Hepatocyte (in vitro differentiated cells): ENCODE measurements around the gene CAPN15. TPM values are rescaled to one million over a fixed set of nuclear protein-coding genes. Genes with fewer than 3 reads are reported as not detected.
A peak's percentile ranks its signal among the peaks of the same experiment; 100 is the strongest.

ENCODE experiments used
- DNase-seq: peaks from one replicate; pipeline ENCODE4 v3.0.0-alpha.2; 2016; ENCODE audit warnings: low spot score
- H2AFZ ChIP-seq: fragments of 200-600 bp; sonication (generic); 2 replicates; pipeline ENCODE4 v1.6.0; 2016; ENCODE audit warnings: antibody characterized with exemption, mild to moderate bottlenecking
- H3K27ac ChIP-seq: fragments of 200-600 bp; sonication (generic); 2 replicates; pipeline ENCODE4 v1.5.1; 2016; ENCODE audit warnings: mild to moderate bottlenecking
- H3K27me3 ChIP-seq: fragments of 200-600 bp; sonication (generic); 2 replicates; pipeline ENCODE4 v1.6.1; 2016
- H3K36me3 ChIP-seq: fragments of 200-600 bp; sonication (generic); replicated peaks from 2 replicates; pipeline ENCODE4 v1.5.1; 2016; ENCODE audit warnings: low read depth; ENCODE audit not compliant: insufficient read depth
- H3K4me1 ChIP-seq: fragments of 200-600 bp; sonication (generic); 2 replicates; pipeline ENCODE4 v1.5.1; 2016; ENCODE audit warnings: mild to moderate bottlenecking, moderate library complexity; ENCODE audit not compliant: insufficient read depth
- H3K4me2 ChIP-seq: fragments of 200-600 bp; sonication (generic); 2 replicates; pipeline ENCODE4 v1.6.0; 2016
- H3K4me3 ChIP-seq: fragments of 200-600 bp; sonication (generic); 2 replicates; pipeline ENCODE4 v1.5.1; 2016; ENCODE audit warnings: mild to moderate bottlenecking
- H3K79me2 ChIP-seq: fragments of 200-600 bp; sonication (generic); 2 replicates; pipeline ENCODE4 v1.6.0; 2017; ENCODE audit warnings: mild to moderate bottlenecking
- H3K9me2 ChIP-seq: fragments of 200-600 bp; sonication (generic); replicated peaks from 2 replicates; pipeline ENCODE4 v1.6.0; 2017; ENCODE audit warnings: mild to moderate bottlenecking; ENCODE audit not compliant: insufficient read depth
- H3K9me3 ChIP-seq: fragments of 200-600 bp; sonication (generic); 2 replicates; pipeline ENCODE4 v1.5.1; 2016; ENCODE audit warnings: low read depth, mild to moderate bottlenecking
- H4K20me1 ChIP-seq: fragments of 200-600 bp; sonication (generic); 2 replicates; pipeline ENCODE4 v1.6.0; 2016; ENCODE audit warnings: mild to moderate bottlenecking; ENCODE audit not compliant: insufficient read depth, poor library complexity, severe bottlenecking
- CTCF ChIP-seq: fragments of 200-600 bp; sonication (generic); IDR thresholded peaks from 2 replicates; pipeline ENCODE4 v1.5.1; 2016; ENCODE audit warnings: antibody characterized with exemption, mild to moderate bottlenecking; ENCODE audit not compliant: poor library complexity
- EZH2 ChIP-seq: fragments of 200-600 bp; sonication (generic); IDR thresholded peaks from 2 replicates; pipeline ENCODE4 v1.6.1; 2016; ENCODE audit warnings: antibody characterized with exemption, mild to moderate bottlenecking, borderline replicate concordance
- EZH2phosphoT487 ChIP-seq: fragments of 200-600 bp; sonication (generic); IDR thresholded peaks from one replicate; pipeline ENCODE4 v1.6.1; 2018; ENCODE audit warnings: antibody characterized with exemption, mild to moderate bottlenecking, low read depth, moderate library complexity; ENCODE audit not compliant: unreplicated experiment, severe bottlenecking
- WGBS: methylation state at CpG from one replicate; pipeline ENCODE4 v1.1.6; 2016; ENCODE audit warnings: low lambda C conversion rate; ENCODE audit errors: missing lambda C conversion rate; 5-methylcytosine and 5-hydroxymethylcytosine counted together
- polyA plus RNA-seq: library from polyadenylated mRNA; unstranded; fragments of >200 nt; fragmentation: Nextera tagmentation; extraction: Ambion mirVana; gene quantifications from 2 replicates; pipeline ENCODE4 v1.2.1, GENCODE V29; 2016
- total RNA-seq: library from RNA; depleted of rRNA; stranded (reverse); fragments of >200 nt; gene quantifications from 2 replicates; pipeline ENCODE4 v1.2.3, GENCODE V29; 2014

The CAPN15 gene
- total and polyA plus RNA-seq, 2 experiments from 2014 or later: 41.7 to 42.7 TPM

- H3K9me3 ChIP-seq: no peaks in the 10 kb centered on the region
- H3K4me2 ChIP-seq: peak overlapping the region; percentile 98
- DNase-seq: no peak
- TF ChIP-seq EZH2 (no peak), CTCF (no peak), EZH2phosphoT487 (no peak)
- peaks cover 12% of the 10 kb centered on the region for H4K20me1 ChIP-seq
- H3K4me3 ChIP-seq: peak overlapping the region; percentile 93
- H3K36me3 ChIP-seq: no peaks in the 10 kb centered on the region
- H3K27me3 ChIP-seq: no peaks in the 10 kb centered on the region
- H3K27ac ChIP-seq: peak overlapping the region; percentile 94
- H2AFZ ChIP-seq: no peak overlapping the region
- WGBS: 70% methylated on average over 10 of the region's 10 CpGs
- H3K79me2 ChIP-seq: peaks cover 67% of the 10 kb centered on the region
- peaks cover 50% of the 10 kb centered on the region for H3K4me1 ChIP-seq
- no peaks in the 10 kb centered on the region for H3K9me2 ChIP-seq
These were observed 63.3 kb downstream of the CAPN15 start for GRCh38 chr16:590815-591200.

- no peaks in the 10 kb centered on the region for H3K36me3 ChIP-seq
- no peak for DNase-seq
- peak overlapping the region; percentile 93 for H3K4me3 ChIP-seq
- peaks cover 50% of the 10 kb centered on the region for H3K4me1 ChIP-seq
- peaks cover 72% of the 10 kb centered on the region for H3K79me2 ChIP-seq
- peaks cover 15% of the 10 kb centered on the region for H4K20me1 ChIP-seq
- no peak for TF ChIP-seq EZH2
- no peak for TF ChIP-seq EZH2phosphoT487
- no peak for TF ChIP-seq CTCF
- no peak overlapping the region for H2AFZ ChIP-seq
- H3K27ac ChIP-seq: peak overlapping the region; percentile 95
- H3K27me3 ChIP-seq: no peaks in the 10 kb centered on the region
- H3K4me2 ChIP-seq: peak overlapping the region; percentile 98
- no peaks in the 10 kb centered on the region for H3K9me2 ChIP-seq
- WGBS: 77% methylated on average over 7 of the region's 8 CpGs
- no peaks in the 10 kb centered on the region for H3K9me3 ChIP-seq
These were observed 63.7 kb downstream of the CAPN15 start for GRCh38 chr16:591231-591630.

GRCh38 chr16:591892-592517, 64.5 kb downstream of the CAPN15 start:
- H2AFZ ChIP-seq: no peak overlapping the region
- H3K27me3 ChIP-seq: no peaks in the 10 kb centered on the region
- H4K20me1 ChIP-seq: peaks cover 22% of the 10 kb centered on the region
- no peak for TF ChIP-seq CTCF
- no peak for TF ChIP-seq EZH2phosphoT487
- TF ChIP-seq EZH2: no peak
- peak overlapping the region; percentile 98 for H3K4me2 ChIP-seq
- no peak for DNase-seq
- peak overlapping the region; percentile 95 for H3K27ac ChIP-seq
- H3K9me2 ChIP-seq: no peaks in the 10 kb centered on the region
- no peaks in the 10 kb centered on the region for H3K9me3 ChIP-seq
- WGBS: 91% methylated on average over 15 of the region's 15 CpGs
- H3K36me3 ChIP-seq: no peaks in the 10 kb centered on the region
- H3K4me3 ChIP-seq: no peak overlapping the region
- peaks cover 50% of the 10 kb centered on the region for H3K4me1 ChIP-seq
- H3K79me2 ChIP-seq: peaks cover 75% of the 10 kb centered on the region
